Sigmoid colon (tissue), 7 donors: ENCODE results near the gene CELA2B. TPM values are rescaled to one million over a fixed set of nuclear protein-coding genes. Genes with fewer than 3 reads are reported as not detected.

Experiments used
- DNase-seq: peaks from one replicate; pipeline ENCODE4 v3.0.0-alpha.2; 2019
- H3K27ac ChIP-seq, 4 donors: fragments of 200-600 bp; sonication (generic); one replicate each; pipeline ENCODE4 v1.5.1; 2016 to 2019; ENCODE audit warnings: mild to moderate bottlenecking in 1 of 4
- H3K27me3 ChIP-seq, 3 donors: fragments of 200-600 bp; sonication (generic); one replicate each; pipeline ENCODE4 v1.5.1; 2019; ENCODE audit warnings: mild to moderate bottlenecking in 1 of 3
- H3K36me3 ChIP-seq, 4 donors: fragments of 200-600 bp; sonication (generic); one replicate each; pipeline ENCODE4 v1.5.1; 2016 to 2019
- H3K4me1 ChIP-seq, 4 donors: fragments of 200-600 bp; sonication (generic); one replicate each; pipeline ENCODE4 v1.5.1; 2017 to 2019
- H3K4me3 ChIP-seq, 4 donors: fragments of 200-600 bp; sonication (generic); one replicate each; pipeline ENCODE4 v1.5.1; 2017 to 2019; ENCODE audit warnings: mild to moderate bottlenecking in 2 of 4, moderate library complexity in 1 of 4
- H3K9me3 ChIP-seq, 4 donors: fragments of 200-600 bp in 3 of 4; sonication (generic) in 3 of 4; one replicate each; pipeline versions ENCODE4 v1.5.1 to v1.6.1; 2013 to 2019
- EP300 ChIP-seq, 4 donors: sonication (generic); formaldehyde crosslinking; IDR thresholded peaks; one replicate each; pipeline ENCODE4 v1.6.1; 2017; ENCODE audit warnings: antibody characterized with exemption in 4 of 4
- POLR2A ChIP-seq, 2 donors: fragments of 450-650 bp; IDR thresholded peaks; one replicate each; pipeline ENCODE4 v1.6.1; 2016; ENCODE audit warnings: antibody characterized with exemption in 2 of 2, mild to moderate bottlenecking in 2 of 2, moderate library complexity in 2 of 2
- POLR2AphosphoS5 ChIP-seq, 4 donors: sonication (generic); formaldehyde crosslinking; IDR thresholded peaks; one replicate each; pipeline ENCODE4 v1.6.1; 2017; ENCODE audit warnings: antibody characterized with exemption in 4 of 4
- WGBS, 2 donors: extraction: QIAGEN DNeasy Blood & Tissue Kit; methylation state at CpG; one replicate each; pipeline ENCODE4 v1.1.7; 2013; 5-methylcytosine and 5-hydroxymethylcytosine counted together
- intact Hi-C: fragments of 100-400 bp; cut with DNase I; formaldehyde crosslinking; loops from one replicate; pipeline ENCODE4 v1.15.1; 2023
- polyA plus RNA-seq, 3 donors: library from polyadenylated mRNA; stranded (reverse); fragments of 200-250 nt; gene quantifications; one replicate each; pipeline ENCODE4 v1.2.3, GENCODE V29; 2013
- total RNA-seq, 4 donors: library from RNA; depleted of rRNA; stranded (reverse); fragments of >200 nt; gene quantifications; one replicate each; pipeline ENCODE4 v1.1.0, GENCODE V29; 2016
- TF ChIP-seq, protein P1 (sequence below), 4 experiments: fragments of 450-650 bp in 3 of 4; fragments of 200-600 bp in 1 of 4; IDR thresholded peaks; one replicate each; pipeline ENCODE4 v1.5.1; 2016 to 2019; ENCODE audit warnings: antibody characterized with exemption in 4 of 4, mild to moderate bottlenecking in 3 of 4, moderate library complexity in 2 of 4
- donor health status: healthy with polysubstance abuse.
- donor health status: Bipolar disorder and iron deficiency.
- donor health status: healthy.

The CELA2B gene
- total and polyA plus RNA-seq, 7 donors, result not detected

GRCh38 chr1:15448877-15449462, 26.9 kb upstream of the CELA2B start:
- H3K9me3 ChIP-seq, result no peaks in the 10 kb centered on the region
- no peak for DNase-seq
- intact Hi-C loops, result no loop called here
- H3K27me3 ChIP-seq, result peaks cover 0 to 4% (median 0%) of the 10 kb centered on the region in 3 donors
- peaks cover 0 to 7% (median 0%) of the 10 kb centered on the region in 4 donors for H3K4me1 ChIP-seq
- no peaks in the 10 kb centered on the region for H3K36me3 ChIP-seq
- WGBS, 2 donors, result 91 to 94% methylated on average over 3 of the region's 3 CpGs
- TF ChIP-seq POLR2AphosphoS5 (IDR thresholded peaks at IDR 0.05) (no peak), EP300 (IDR thresholded peaks at IDR 0.05) (no peak), POLR2A (IDR thresholded peaks at IDR 0.05) (no peak)
- TF ChIP-seq, protein P1, sequence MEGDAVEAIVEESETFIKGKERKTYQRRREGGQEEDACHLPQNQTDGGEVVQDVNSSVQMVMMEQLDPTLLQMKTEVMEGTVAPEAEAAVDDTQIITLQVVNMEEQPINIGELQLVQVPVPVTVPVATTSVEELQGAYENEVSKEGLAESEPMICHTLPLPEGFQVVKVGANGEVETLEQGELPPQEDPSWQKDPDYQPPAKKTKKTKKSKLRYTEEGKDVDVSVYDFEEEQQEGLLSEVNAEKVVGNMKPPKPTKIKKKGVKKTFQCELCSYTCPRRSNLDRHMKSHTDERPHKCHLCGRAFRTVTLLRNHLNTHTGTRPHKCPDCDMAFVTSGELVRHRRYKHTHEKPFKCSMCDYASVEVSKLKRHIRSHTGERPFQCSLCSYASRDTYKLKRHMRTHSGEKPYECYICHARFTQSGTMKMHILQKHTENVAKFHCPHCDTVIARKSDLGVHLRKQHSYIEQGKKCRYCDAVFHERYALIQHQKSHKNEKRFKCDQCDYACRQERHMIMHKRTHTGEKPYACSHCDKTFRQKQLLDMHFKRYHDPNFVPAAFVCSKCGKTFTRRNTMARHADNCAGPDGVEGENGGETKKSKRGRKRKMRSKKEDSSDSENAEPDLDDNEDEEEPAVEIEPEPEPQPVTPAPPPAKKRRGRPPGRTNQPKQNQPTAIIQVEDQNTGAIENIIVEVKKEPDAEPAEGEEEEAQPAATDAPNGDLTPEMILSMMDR (IDR thresholded peaks at IDR 0.05), result no peak
- H3K4me3 ChIP-seq, result no peak overlapping the region
- no peak overlapping the region for H3K27ac ChIP-seq

DNA sequence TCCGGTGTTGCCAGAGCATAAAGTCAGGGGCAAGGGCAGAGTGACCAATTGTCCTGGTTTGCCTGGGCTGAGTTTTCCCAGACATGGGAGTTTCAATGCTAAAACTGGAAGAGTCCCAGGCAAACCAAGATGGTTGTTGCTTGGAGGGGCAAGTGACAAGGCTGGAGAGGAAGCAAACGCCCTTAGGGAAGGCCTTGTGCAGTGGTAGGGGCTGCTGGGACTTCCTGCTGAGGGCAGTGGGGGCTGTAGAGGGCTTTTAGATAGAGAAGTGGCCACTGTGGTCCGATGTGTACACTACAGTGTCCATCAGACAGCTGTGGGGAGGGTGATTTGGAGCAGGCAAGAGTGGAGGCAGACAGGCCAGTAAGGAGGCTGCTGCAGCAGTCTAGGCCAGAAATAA, 26.3 kb upstream of the CELA2B start:
- no peak for DNase-seq
- WGBS, 2 donors, result 70 to 83% methylated on average over 3 of the region's 3 CpGs
- no peak overlapping the region for H3K4me3 ChIP-seq
- no peaks in the 10 kb centered on the region for H3K36me3 ChIP-seq
- no peaks in the 10 kb centered on the region for H3K9me3 ChIP-seq
- H3K4me1 ChIP-seq, result peaks cover 0 to 7% (median 0%) of the 10 kb centered on the region in 4 donors
- H3K27me3 ChIP-seq, result peaks cover 0 to 4% (median 0%) of the 10 kb centered on the region in 3 donors
- intact Hi-C loops, result no loop called here
- no peak overlapping the region for H3K27ac ChIP-seq
- TF ChIP-seq EP300 (IDR thresholded peaks at IDR 0.05), result no peak
- TF ChIP-seq POLR2A (IDR thresholded peaks at IDR 0.05), result no peak
- TF ChIP-seq, protein P1 (IDR thresholded peaks at IDR 0.05), result no peak
- no peak for TF ChIP-seq POLR2AphosphoS5 (IDR thresholded peaks at IDR 0.05)

DNA sequence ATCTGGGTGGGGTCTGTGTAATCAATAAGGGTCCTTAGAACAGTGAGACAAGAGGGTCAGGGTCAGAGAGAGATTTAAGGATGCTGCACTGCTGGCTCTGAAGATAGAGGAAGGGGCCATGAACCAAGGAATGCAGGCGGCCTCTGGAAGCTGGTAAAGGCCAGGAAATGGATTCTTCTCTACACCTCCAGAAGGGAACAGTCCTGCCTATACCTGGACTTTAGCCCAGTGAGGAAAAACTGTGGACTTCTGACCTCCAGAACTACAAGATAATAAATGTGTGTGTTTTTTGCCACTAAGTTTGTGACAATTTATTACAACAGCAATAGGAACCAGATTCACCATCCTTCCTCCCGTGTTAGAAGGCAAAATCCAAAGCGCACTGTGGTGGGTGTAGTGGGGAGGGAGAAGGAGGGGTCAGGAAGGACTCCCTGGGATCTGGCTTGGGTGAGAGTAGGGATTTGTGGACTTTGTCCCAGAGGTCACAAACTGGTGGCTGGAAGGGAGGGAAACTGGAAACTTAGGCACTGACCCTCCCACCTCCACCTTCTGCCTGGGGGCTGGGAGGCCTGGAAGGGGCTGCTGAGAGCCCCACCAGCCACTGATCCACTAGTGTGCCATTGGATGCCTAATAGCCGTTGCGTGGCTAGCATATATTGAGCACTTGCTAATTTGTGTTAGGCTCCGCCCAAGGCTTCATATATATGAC, 24.7 kb upstream of the CELA2B start:
- no peaks in the 10 kb centered on the region for H3K36me3 ChIP-seq
- 83 to 91% methylated on average over 6 of the region's 6 CpGs for WGBS, 2 donors
- peaks cover 0 to 4% (median 0%) of the 10 kb centered on the region in 3 donors for H3K27me3 ChIP-seq
- H3K27ac ChIP-seq, result no peak overlapping the region
- intact Hi-C loops, result no loop called here
- H3K4me3 ChIP-seq, result no peak overlapping the region
- no peaks in the 10 kb centered on the region for H3K9me3 ChIP-seq
- peaks cover 0 to 7% (median 0%) of the 10 kb centered on the region in 4 donors for H3K4me1 ChIP-seq
- no peak for TF ChIP-seq POLR2AphosphoS5 (IDR thresholded peaks at IDR 0.05)
- TF ChIP-seq, protein P1 (IDR thresholded peaks at IDR 0.05), result no peak
- no peak for TF ChIP-seq POLR2A (IDR thresholded peaks at IDR 0.05)
- TF ChIP-seq EP300 (IDR thresholded peaks at IDR 0.05), result no peak
- no peak for DNase-seq

- no peak overlapping the region for H3K4me3 ChIP-seq
- intact Hi-C loops, result no loop called here
- H3K27ac ChIP-seq, result no peak overlapping the region
Observed at GRCh38 chr1:15452216-15452615, 23.7 kb upstream of the CELA2B start.

More at GRCh38 chr1:15452216-15452615, 23.7 kb upstream of the CELA2B start:
- peaks cover 0 to 7% (median 0%) of the 10 kb centered on the region in 4 donors for H3K4me1 ChIP-seq
- no peaks in the 10 kb centered on the region for H3K27me3 ChIP-seq
- no peaks in the 10 kb centered on the region for H3K9me3 ChIP-seq
- no peak for TF ChIP-seq EP300 (IDR thresholded peaks at IDR 0.05)
- no peak for TF ChIP-seq POLR2A (IDR thresholded peaks at IDR 0.05)
- TF ChIP-seq, protein P1 (IDR thresholded peaks at IDR 0.05), result no peak
- no peak for TF ChIP-seq POLR2AphosphoS5 (IDR thresholded peaks at IDR 0.05)
- WGBS, 2 donors, result 89 to 91% methylated on average over 1 of the region's 1 CpG
- DNase-seq, result no peak
- no peaks in the 10 kb centered on the region for H3K36me3 ChIP-seq
